HG03342 (cell line): ENCODE data around the gene TRIM44.
A peak's percentile ranks its signal among the peaks of the same experiment; 100 is the strongest.

Experiments used
- ATAC-seq: cut with Tn5 transposase; IDR thresholded peaks from one replicate; pipeline ENCODE4 v1.9.1; 2021; ENCODE audit warnings: mild to moderate bottlenecking, moderate library complexity; ENCODE audit not compliant: unreplicated experiment

Gene TRIM44

GRCh38 chr11:35785287-35786167, 123.0 kb downstream of the TRIM44 start:
- ATAC-seq = peak; percentile 64

- no peak for ATAC-seq
Measured at GRCh38 chr11:35786188-35786587, 123.6 kb downstream of the TRIM44 start.

GRCh38 chr11:35787013-35787504, 124.5 kb downstream of the TRIM44 start:
- ATAC-seq = no peak

- no peak for ATAC-seq
Measured at GRCh38 chr11:35787626-35788025, 125.1 kb downstream of the TRIM44 start.

- ATAC-seq = no peak
Measured at GRCh38 chr11:35791088-35791958, 128.7 kb downstream of the TRIM44 start.

- no peak for ATAC-seq
Measured at GRCh38 chr11:35792148-35792845, 129.7 kb downstream of the TRIM44 start.

- no peak for ATAC-seq
Measured at GRCh38 chr11:35792846-35793192, 130.2 kb downstream of the TRIM44 start.

GRCh38 chr11:35794333-35794732, 131.8 kb downstream of the TRIM44 start:
- no peak for ATAC-seq

GRCh38 chr11:35794850-35795249, 132.3 kb downstream of the TRIM44 start:
- no peak for ATAC-seq

GRCh38 chr11:35796562-35796961, 134.0 kb downstream of the TRIM44 start:
- ATAC-seq = no peak

- ATAC-seq = no peak
Measured at GRCh38 chr11:35798423-35798822, 135.8 kb downstream of the TRIM44 start.

GRCh38 chr11:35798983-35799382, 136.4 kb downstream of the TRIM44 start:
- ATAC-seq = no peak

GRCh38 chr11:35799655-35800054, 137.1 kb downstream of the TRIM44 start:
- ATAC-seq = no peak

- peak; percentile 96 for ATAC-seq
Measured at GRCh38 chr11:35800970-35801953, 138.7 kb downstream of the TRIM44 start.

GRCh38 chr11:35802221-35802620, 139.6 kb downstream of the TRIM44 start:
- ATAC-seq = no peak

- no peak for ATAC-seq
Measured at GRCh38 chr11:35802672-35803071, 140.1 kb downstream of the TRIM44 start.

- no peak for ATAC-seq
Measured at GRCh38 chr11:35803115-35803514, 140.5 kb downstream of the TRIM44 start.

- ATAC-seq = no peak
Measured at GRCh38 chr11:35804451-35805040, 142.0 kb downstream of the TRIM44 start.

- ATAC-seq = no peak
Measured at GRCh38 chr11:35809561-35809960, 147.0 kb downstream of the TRIM44 start.
